CD4-positive, alpha-beta T cell (primary cell): ENCODE results near the gene ROPN1L. TPM values are rescaled to one million over a fixed set of nuclear protein-coding genes. Genes with fewer than 3 reads are reported as not detected.
A peak's percentile ranks its signal among the peaks of the same experiment; 100 is the strongest.

ENCODE experiments used
- ATAC-seq: fragments of 200-7000 bp; cut with Tn5 transposase; one replicate; pipeline ENCODE4 v1.10.0; 2022; ENCODE audit warnings: mild to moderate bottlenecking; ENCODE audit not compliant: poor library complexity
- CTCF ChIA-PET: fragments of 350-600 bp; sonication (Branson Sonifier 250); formaldehyde crosslinking; loops from one replicate; lab custom pipeline; 2021; ENCODE audit warnings: antibody characterized with exemption, inconsistent platforms; lab: Charles Lee
- POLR2A ChIA-PET: fragments of 350-600 bp; sonication (Branson Sonifier 250); formaldehyde crosslinking; loops from one replicate; lab custom pipeline; 2021; ENCODE audit warnings: antibody characterized with exemption, inconsistent platforms; lab: Charles Lee
- DNase-seq, 14 experiments: peaks; one replicate each; pipeline ENCODE4 v3.0.0-alpha.2; 2013 to 2020; ENCODE audit warnings: mixed read lengths in 2 of 14
- H3K27ac ChIP-seq, 2 donors: one replicate each; pipeline versions ENCODE4 v1.5.1 to v1.7.0; 2013; ENCODE audit warnings: low read length in 2 of 2, low read depth in 1 of 2, mild to moderate bottlenecking in 1 of 2
- H3K27me3 ChIP-seq, 2 experiments: 1 replicate in 1 of 2; 2 replicates in 1 of 2; pipeline versions ENCODE4 v1.6.1 to v1.7.0; 2013; ENCODE audit warnings: low read length in 2 of 2, control low read depth in 1 of 2, mild to moderate bottlenecking in 1 of 2, moderate library complexity in 1 of 2; ENCODE audit not compliant: insufficient read depth in 2 of 2, control insufficient read depth in 1 of 2
- H3K36me3 ChIP-seq: one replicate; pipeline ENCODE4 v1.6.1; 2013; ENCODE audit warnings: low read length, control low read depth; ENCODE audit not compliant: insufficient read depth
- H3K4me1 ChIP-seq: one replicate; pipeline ENCODE4 v1.6.1; 2013; ENCODE audit warnings: low read length, control low read depth; ENCODE audit not compliant: insufficient read depth
- H3K4me3 ChIP-seq: one replicate; pipeline ENCODE4 v1.5.1; 2013; ENCODE audit warnings: mild to moderate bottlenecking, low read length, moderate library complexity
- H3K9me3 ChIP-seq, 2 experiments: 1 replicate in 1 of 2; 2 replicates in 1 of 2; pipeline versions ENCODE4 v1.6.1 to v1.7.0; 2013; ENCODE audit warnings: low read length in 2 of 2, mild to moderate bottlenecking in 2 of 2, control low read depth in 1 of 2, moderate library complexity in 1 of 2; ENCODE audit not compliant: control insufficient read depth in 1 of 2, insufficient read depth in 1 of 2
- H3K27ac Mint-ChIP-seq: one replicate; pipeline ENCODE4 v1.8.0; 2020; ENCODE audit warnings: mixed read lengths
- H3K27me3 Mint-ChIP-seq: one replicate; pipeline ENCODE4 v1.8.0; 2021; ENCODE audit warnings: mixed read lengths
- H3K36me3 Mint-ChIP-seq: one replicate; pipeline ENCODE4 v1.8.0; 2021; ENCODE audit warnings: low read depth, mixed read lengths
- H3K4me1 Mint-ChIP-seq: one replicate; pipeline ENCODE4 v1.8.0; 2021; ENCODE audit warnings: low read depth, mixed read lengths
- H3K4me3 Mint-ChIP-seq: one replicate; pipeline ENCODE4 v1.8.0; 2020; ENCODE audit warnings: mild to moderate bottlenecking, mixed read lengths
- H3K9me3 Mint-ChIP-seq: one replicate; pipeline ENCODE4 v1.8.0; 2020; ENCODE audit warnings: mixed read lengths
- intact Hi-C, 2 experiments: fragments of 100-400 bp; cut with DNase I in 1 of 2; cut with micrococcal nuclease in 1 of 2; formaldehyde crosslinking; loops; one replicate each; pipeline versions ENCODE4 v1.15.1 to v1.9.0; 2023 to 2025; cut with DNase I, micrococcal nuclease
- total RNA-seq, 174 experiments: library from RNA in 2 of 174; stranded (reverse) in 2 of 174; gene quantifications; one replicate each; pipeline ENCODE4 v1.2.3 and lab custom pipeline; 2021 to 2026
- TF ChIP-seq, protein P1 (sequence below): fragments of 200-600 bp; IDR thresholded peaks from one replicate; pipeline ENCODE4 v1.8.0; 2022; ENCODE audit warnings: antibody characterized with exemption, mild to moderate bottlenecking

Gene ROPN1L
- total RNA-seq, 2 experiments from 2014 or later, result 0.42 to 0.58 TPM

DNA sequence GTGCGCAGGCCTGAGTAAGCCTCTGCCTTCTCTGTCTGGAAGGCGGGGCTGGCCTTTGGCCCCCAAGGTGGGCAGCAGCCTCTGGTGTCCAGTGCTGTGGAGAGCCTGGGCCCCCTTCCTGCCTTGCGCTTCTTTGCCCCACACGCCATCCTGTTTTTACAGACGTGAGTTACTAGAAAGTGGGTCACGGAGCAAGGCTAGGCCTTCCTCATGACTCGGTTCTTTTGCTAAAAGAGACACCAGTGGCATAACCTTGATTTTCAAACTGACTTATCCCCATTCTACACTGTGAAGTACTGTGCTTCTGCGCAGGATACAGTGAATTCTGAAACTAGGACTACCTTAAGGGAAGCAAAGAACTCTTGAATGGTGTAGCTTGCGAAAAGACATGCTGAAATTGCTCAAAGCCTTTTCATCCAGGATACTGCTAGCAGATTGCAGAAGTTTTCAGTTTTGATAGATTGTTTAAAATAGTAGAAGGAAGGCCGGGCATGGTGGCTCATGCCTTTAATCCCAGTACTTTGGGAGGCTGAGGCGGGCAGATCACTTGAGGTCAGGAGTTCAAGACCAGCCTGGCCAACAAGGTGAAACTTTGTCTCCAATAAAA lies 7.2 kb downstream of the ROPN1L start:
- no peaks in the 10 kb centered on the region for H3K27me3 Mint-ChIP-seq
- H3K4me3 Mint-ChIP-seq, result no peak overlapping the region
- Histone ChIP-seq H3K4me1 (peaks cover 40% of the 10 kb centered on the region), H3K4me3 (no peak overlapping the region), H3K36me3 (no peaks in the 10 kb centered on the region), H3K9me3 (no peaks in the 10 kb centered on the region), H3K27ac (no peak overlapping the region), H3K27me3 (no peaks in the 10 kb centered on the region)
- TF ChIP-seq, protein P1, sequence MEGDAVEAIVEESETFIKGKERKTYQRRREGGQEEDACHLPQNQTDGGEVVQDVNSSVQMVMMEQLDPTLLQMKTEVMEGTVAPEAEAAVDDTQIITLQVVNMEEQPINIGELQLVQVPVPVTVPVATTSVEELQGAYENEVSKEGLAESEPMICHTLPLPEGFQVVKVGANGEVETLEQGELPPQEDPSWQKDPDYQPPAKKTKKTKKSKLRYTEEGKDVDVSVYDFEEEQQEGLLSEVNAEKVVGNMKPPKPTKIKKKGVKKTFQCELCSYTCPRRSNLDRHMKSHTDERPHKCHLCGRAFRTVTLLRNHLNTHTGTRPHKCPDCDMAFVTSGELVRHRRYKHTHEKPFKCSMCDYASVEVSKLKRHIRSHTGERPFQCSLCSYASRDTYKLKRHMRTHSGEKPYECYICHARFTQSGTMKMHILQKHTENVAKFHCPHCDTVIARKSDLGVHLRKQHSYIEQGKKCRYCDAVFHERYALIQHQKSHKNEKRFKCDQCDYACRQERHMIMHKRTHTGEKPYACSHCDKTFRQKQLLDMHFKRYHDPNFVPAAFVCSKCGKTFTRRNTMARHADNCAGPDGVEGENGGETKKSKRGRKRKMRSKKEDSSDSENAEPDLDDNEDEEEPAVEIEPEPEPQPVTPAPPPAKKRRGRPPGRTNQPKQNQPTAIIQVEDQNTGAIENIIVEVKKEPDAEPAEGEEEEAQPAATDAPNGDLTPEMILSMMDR, result no peak
- intact Hi-C loops, result loop anchor here in 1 of 2 experiments (5.0 kb wide), 2 partner anchors 113 to 313 kb away; partner anchors contain the start of genes ANKRD33B and DAP
- POLR2A ChIA-PET, result interaction anchor here (0.7 kb wide), 1 partner anchor 318 kb away, joined by 3 read pairs; no protein-coding TSS in a partner anchor
- H3K9me3 Mint-ChIP-seq, result no peaks in the 10 kb centered on the region
- DNase-seq (peak in 1 of 14 experiments; percentile 11), ATAC-seq (no peak)
- H3K27ac Mint-ChIP-seq, result no peak overlapping the region
- CTCF ChIA-PET, result no interaction called here
- H3K4me1 Mint-ChIP-seq, result peaks cover 41% of the 10 kb centered on the region
- H3K36me3 Mint-ChIP-seq, result no peaks in the 10 kb centered on the region

DNA sequence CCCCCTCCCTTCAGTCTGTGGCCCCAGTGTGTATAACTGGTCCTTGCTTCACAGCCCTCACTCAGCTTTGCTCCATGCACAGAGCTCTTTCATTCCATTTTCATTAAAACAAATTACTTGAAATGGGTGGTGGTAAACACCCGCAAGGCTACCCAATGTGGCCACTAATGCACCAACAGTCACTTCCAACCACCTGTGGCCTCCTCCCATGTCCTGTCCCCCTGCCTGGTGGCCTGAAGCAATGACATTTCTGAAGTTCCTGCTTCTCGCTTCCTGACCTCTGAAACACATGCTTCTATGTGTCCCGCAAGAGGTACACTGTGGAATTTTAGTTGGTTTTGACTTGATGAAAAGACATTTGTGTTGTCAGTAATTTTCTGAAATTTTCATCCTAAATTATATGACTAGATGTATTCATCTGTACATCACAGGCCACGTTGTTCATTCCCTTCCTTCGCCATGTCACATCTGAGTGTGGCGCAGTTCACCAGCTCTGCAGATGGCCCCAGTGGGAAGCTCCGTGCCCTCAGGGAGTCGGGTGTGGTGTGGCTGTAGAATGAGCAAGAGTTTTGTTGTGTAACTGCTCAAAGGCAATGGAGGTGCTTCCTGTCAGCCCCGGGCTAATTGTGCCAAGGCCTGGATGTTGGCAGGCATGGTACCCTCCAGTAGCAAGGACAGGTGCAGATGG lies 9.6 kb downstream of the ROPN1L start:
- Histone ChIP-seq H3K27me3 (no peaks in the 10 kb centered on the region), H3K4me3 (no peak overlapping the region), H3K4me1 (peaks cover 16% of the 10 kb centered on the region), H3K27ac (no peak overlapping the region), H3K9me3 (no peaks in the 10 kb centered on the region), H3K36me3 (no peaks in the 10 kb centered on the region)
- TF ChIP-seq, protein P1, result no peak
- Mint-ChIP-seq H3K36me3 (no peaks in the 10 kb centered on the region), H3K4me1 (peaks cover 25% of the 10 kb centered on the region), H3K9me3 (no peaks in the 10 kb centered on the region), H3K4me3 (no peak overlapping the region), H3K27me3 (no peaks in the 10 kb centered on the region), H3K27ac (no peak overlapping the region)
- CTCF ChIA-PET, result interaction anchor here (1.2 to 1.9 kb wide), 2 partner anchors 9 to 177 kb away, joined by 3 to 37 read pairs; no protein-coding TSS in a partner anchor
- intact Hi-C loops, result loop anchor here in 1 of 2 experiments (10.0 kb wide), 1 partner anchor 914 kb away; no protein-coding TSS in a partner anchor
- DNase-seq (peak in 2 of 14 experiments; percentile 26 to 37), ATAC-seq (no peak)
- POLR2A ChIA-PET, result interaction anchor here (1.0 to 1.2 kb wide), 2 partner anchors 9 to 175 kb away, joined by 3 read pairs; no protein-coding TSS in a partner anchor

DNA sequence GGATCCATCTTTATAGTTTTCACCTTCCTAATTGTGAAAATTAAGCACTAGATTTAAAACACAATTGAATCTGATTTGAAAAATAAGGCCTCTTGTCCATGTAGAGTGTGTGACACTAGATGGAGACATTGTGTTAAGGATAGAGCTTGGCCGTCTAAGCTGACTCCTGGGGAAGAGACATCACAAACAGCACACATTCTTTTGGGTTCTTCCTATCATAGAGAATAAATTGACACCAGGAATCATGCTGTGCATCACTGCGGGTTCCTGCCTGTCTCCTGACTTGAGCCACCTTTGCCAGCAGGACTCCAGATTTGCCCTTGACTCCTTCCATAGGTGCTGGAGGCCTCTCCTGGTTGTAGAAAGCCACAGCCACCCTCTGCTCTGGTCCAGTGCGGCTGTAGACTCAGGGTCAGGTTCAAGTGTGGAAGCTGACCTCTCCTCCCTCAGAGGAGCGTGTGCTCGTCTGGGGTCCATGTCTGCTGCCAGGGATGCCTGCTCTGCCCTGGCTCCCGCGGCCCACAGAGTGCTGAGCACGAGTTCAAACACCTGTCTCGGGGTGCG lies 11.2 kb downstream of the ROPN1L start:
- CTCF ChIA-PET, result interaction anchor here (1.2 to 1.9 kb wide), 2 partner anchors 175 to 177 kb away, joined by 3 to 37 read pairs; no protein-coding TSS in a partner anchor
- no peaks in the 10 kb centered on the region for H3K36me3 Mint-ChIP-seq
- H3K27me3 Mint-ChIP-seq, result no peaks in the 10 kb centered on the region
- intact Hi-C loops, result loop anchor here (1.0 to 10.0 kb wide), 2 partner anchors 175 to 912 kb away; no protein-coding TSS in a partner anchor
- Histone ChIP-seq H3K9me3 (no peaks in the 10 kb centered on the region), H3K27me3 (no peaks in the 10 kb centered on the region), H3K4me3 (no peak overlapping the region), H3K36me3 (no peaks in the 10 kb centered on the region), H3K4me1 (peaks cover 3% of the 10 kb centered on the region), H3K27ac (no peak overlapping the region)
- no peaks in the 10 kb centered on the region for H3K9me3 Mint-ChIP-seq
- POLR2A ChIA-PET, result interaction anchor here (1.2 to 1.3 kb wide), 2 partner anchors 173 to 175 kb away, joined by 3 to 6 read pairs; no protein-coding TSS in a partner anchor
- TF ChIP-seq, protein P1, result peak; percentile 59
- no peak overlapping the region for H3K4me3 Mint-ChIP-seq
- DNase-seq (peak in 4 of 14 experiments; percentile 23 to 79 (median 76)), ATAC-seq (peak; percentile 67)
- H3K4me1 Mint-ChIP-seq, result peaks cover 12% of the 10 kb centered on the region
- H3K27ac Mint-ChIP-seq, result no peak overlapping the region
